Loucy (cell line): ENCODE measurements around the gene SPOCK2.

Experiments used
- CTCF ChIP-seq: fragments of 200-600 bp; sonication (generic); conservative IDR thresholded peaks from 2 replicates; pipeline ENCODE4 v1.5.1; 2014; ENCODE audit warnings: mild to moderate bottlenecking, antibody characterized with exemption, low read length
- EZH2phosphoT487 ChIP-seq: fragments of 200-600 bp; IDR thresholded peaks from 2 replicates; pipeline ENCODE4 v1.6.1; 2018; ENCODE audit warnings: antibody characterized with exemption, mild to moderate bottlenecking, moderate library complexity, borderline replicate concordance

GRCh38 chr10:72031706-72032105 is 56.6 kb downstream of the SPOCK2 start:
- TF ChIP-seq CTCF = no peak
- TF ChIP-seq EZH2phosphoT487 = no peak
